T-helper 17 cell (primary cell): ENCODE measurements around the gene HDHD5. TPM values are rescaled to one million over a fixed set of nuclear protein-coding genes. Genes with fewer than 3 reads are reported as not detected.

ENCODE experiments used
- ATAC-seq: fragments of 150-1000 bp; cut with Tn5 transposase; 2 replicates; pipeline ENCODE4 v1.10.0; 2021; ENCODE audit warnings: mild to moderate bottlenecking, moderate library complexity
- DNase-seq, 3 donors: peaks; one replicate each; pipeline versions ENCODE4 v3.0.0 to v3.0.0-alpha.2; 2020 to 2021
- H3K9me3 ChIP-seq: one replicate; pipeline ENCODE4 v1.7.0; 2013; ENCODE audit warnings: low read length, mild to moderate bottlenecking; ENCODE audit not compliant: control insufficient read depth, poor library complexity, severe bottlenecking
- H3K27ac Mint-ChIP-seq: one replicate; pipeline ENCODE4 v1.8.0; 2022; ENCODE audit warnings: mild to moderate bottlenecking, moderate library complexity, mixed read lengths
- H3K27me3 Mint-ChIP-seq: one replicate; pipeline ENCODE4 v1.8.0; 2022; ENCODE audit warnings: mixed read lengths
- H3K36me3 Mint-ChIP-seq: one replicate; pipeline ENCODE4 v1.8.0; 2022; ENCODE audit warnings: low read depth, mixed read lengths
- H3K4me1 Mint-ChIP-seq: one replicate; pipeline ENCODE4 v1.8.0; 2022; ENCODE audit warnings: mild to moderate bottlenecking, mixed read lengths
- H3K4me3 Mint-ChIP-seq: one replicate; pipeline ENCODE4 v1.8.0; 2022; ENCODE audit warnings: mild to moderate bottlenecking, moderate library complexity, mixed read lengths
- total RNA-seq, 4 donors: library from RNA in 2 of 4; stranded (reverse) in 2 of 4; gene quantifications; one replicate each; pipeline ENCODE4 v1.2.3 and lab custom pipeline; 2022 to 2026

The HDHD5 gene
- total RNA-seq, 2 donors from 2014 or later, result 16.7 to 17.4 TPM

DNA sequence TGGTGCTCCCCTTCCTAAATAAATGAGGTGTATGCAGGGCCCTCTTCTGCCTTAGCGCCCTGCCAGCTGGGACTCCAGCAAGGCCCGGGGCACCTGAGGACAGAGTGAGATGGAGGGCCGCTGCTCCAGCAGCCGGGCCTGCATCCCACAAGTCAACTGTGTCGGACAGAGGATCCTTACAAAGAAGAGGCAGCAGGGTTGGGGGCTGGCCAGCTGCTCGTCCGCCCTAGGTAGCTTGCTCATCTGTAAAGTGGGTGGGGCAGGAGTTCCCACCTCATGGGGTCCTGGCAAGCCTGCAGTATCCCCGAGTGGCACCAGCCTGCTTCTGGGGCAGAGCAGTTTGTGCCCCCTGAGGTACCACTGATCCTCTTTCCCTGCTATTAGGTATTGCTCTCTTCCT lies 45.5 kb downstream of the HDHD5 start:
- no peaks in the 10 kb centered on the region for H3K27me3 Mint-ChIP-seq
- H3K27ac Mint-ChIP-seq, result peak overlapping the region; percentile 93
- H3K36me3 Mint-ChIP-seq, result no peaks in the 10 kb centered on the region
- DNase-seq (no peak), ATAC-seq (no peak)
- peaks cover 62% of the 10 kb centered on the region for H3K4me1 Mint-ChIP-seq
- no peaks in the 10 kb centered on the region for H3K9me3 ChIP-seq
- H3K4me3 Mint-ChIP-seq, result no peak overlapping the region

DNA sequence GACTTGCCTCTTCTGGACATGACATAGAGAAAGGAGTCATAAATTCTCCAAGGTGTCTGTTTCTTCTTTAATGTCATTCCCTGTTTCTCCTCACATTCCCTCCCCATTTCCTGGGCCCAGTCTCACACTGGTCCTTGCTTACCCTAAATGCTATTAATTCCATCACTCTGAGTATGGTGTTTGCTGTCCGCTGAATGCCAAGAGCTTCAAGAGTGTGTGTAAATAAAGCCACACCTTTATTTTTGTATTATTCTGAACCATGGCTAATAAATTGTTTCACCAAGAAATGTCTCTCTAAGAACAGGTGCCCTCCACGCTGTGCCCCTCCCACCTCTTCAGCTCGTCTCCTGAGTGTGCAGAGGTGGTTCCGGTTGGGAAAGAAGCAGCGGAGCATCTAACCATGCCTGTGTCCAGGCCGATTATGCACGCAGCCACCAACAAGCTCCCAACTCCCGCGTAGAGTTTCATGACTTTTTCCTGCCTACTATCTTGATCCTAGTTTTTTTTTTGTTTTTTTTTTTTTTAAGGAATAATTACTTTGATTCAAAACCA lies 46.5 kb downstream of the HDHD5 start:
- no peaks in the 10 kb centered on the region for H3K27me3 Mint-ChIP-seq
- ATAC-seq, result no peak
- no peaks in the 10 kb centered on the region for H3K36me3 Mint-ChIP-seq
- no peak for DNase-seq
- H3K9me3 ChIP-seq, result no peaks in the 10 kb centered on the region
- H3K4me3 Mint-ChIP-seq, result no peak overlapping the region
- H3K4me1 Mint-ChIP-seq, result peaks cover 54% of the 10 kb centered on the region
- H3K27ac Mint-ChIP-seq, result peak overlapping the region; percentile 93

GRCh38 chr22:17110791-17111550 lies 48.1 kb downstream of the HDHD5 start:
- Mint-ChIP-seq H3K4me1 (peaks cover 49% of the 10 kb centered on the region), H3K27me3 (no peaks in the 10 kb centered on the region), H3K4me3 (no peak overlapping the region), H3K27ac (peak overlapping the region; percentile 24), H3K36me3 (no peaks in the 10 kb centered on the region)
- DNase-seq (no peak), ATAC-seq (no peak)
- no peaks in the 10 kb centered on the region for H3K9me3 ChIP-seq

DNA sequence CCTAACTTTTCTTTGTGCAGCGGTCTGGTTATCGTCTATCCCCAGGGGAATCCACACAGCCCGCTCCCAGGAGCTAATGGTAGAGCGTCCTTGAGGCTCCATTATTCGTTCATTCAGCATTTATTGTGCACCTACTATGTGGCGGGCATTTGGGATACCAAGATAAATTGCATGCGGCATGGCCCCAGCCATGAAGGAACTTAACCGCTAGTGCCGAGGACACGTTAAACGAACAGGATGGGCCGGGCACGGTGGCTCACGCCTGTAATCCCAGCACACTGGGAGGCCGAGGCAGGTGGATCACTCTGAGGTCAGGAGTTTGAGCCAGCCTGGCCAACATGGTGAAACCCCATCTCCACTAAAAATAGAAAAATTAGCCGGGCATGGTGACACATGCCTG lies 49.1 kb downstream of the HDHD5 start:
- H3K36me3 Mint-ChIP-seq, result no peaks in the 10 kb centered on the region
- H3K4me3 Mint-ChIP-seq, result no peak overlapping the region
- ATAC-seq (no peak), DNase-seq (no peak)
- H3K27ac Mint-ChIP-seq, result no peak overlapping the region
- H3K4me1 Mint-ChIP-seq, result peaks cover 45% of the 10 kb centered on the region
- no peaks in the 10 kb centered on the region for H3K9me3 ChIP-seq
- H3K27me3 Mint-ChIP-seq, result no peaks in the 10 kb centered on the region

GRCh38 chr22:17109113-17109865 lies 49.8 kb downstream of the HDHD5 start:
- Mint-ChIP-seq H3K36me3 (no peaks in the 10 kb centered on the region), H3K4me3 (no peak overlapping the region), H3K4me1 (peaks cover 41% of the 10 kb centered on the region), H3K27me3 (no peaks in the 10 kb centered on the region), H3K27ac (no peak overlapping the region)
- ATAC-seq, result no peak
- no peaks in the 10 kb centered on the region for H3K9me3 ChIP-seq
- DNase-seq, result no peak

- ATAC-seq (no peak), DNase-seq (no peak)
- H3K27ac Mint-ChIP-seq, result no peak overlapping the region
- no peak overlapping the region for H3K4me3 Mint-ChIP-seq
- peaks cover under 1% of the 10 kb centered on the region for H3K36me3 Mint-ChIP-seq
- H3K27me3 Mint-ChIP-seq, result no peaks in the 10 kb centered on the region
- H3K4me1 Mint-ChIP-seq, result peaks cover 33% of the 10 kb centered on the region
- no peaks in the 10 kb centered on the region for H3K9me3 ChIP-seq
Measured at GRCh38 chr22:17108256-17109112, 50.6 kb downstream of the HDHD5 start.

GRCh38 chr22:17107547-17107810 lies 51.6 kb downstream of the HDHD5 start:
- H3K27ac Mint-ChIP-seq, result peak overlapping the region; percentile 79
- no peaks in the 10 kb centered on the region for H3K27me3 Mint-ChIP-seq
- H3K36me3 Mint-ChIP-seq, result peaks cover 4% of the 10 kb centered on the region
- peak overlapping the region; percentile 57 for H3K4me3 Mint-ChIP-seq
- DNase-seq, result no peak
- no peak for ATAC-seq
- H3K9me3 ChIP-seq, result no peaks in the 10 kb centered on the region
- H3K4me1 Mint-ChIP-seq, result peaks cover 29% of the 10 kb centered on the region

GRCh38 chr22:17106785-17107546 lies 52.1 kb downstream of the HDHD5 start:
- H3K27me3 Mint-ChIP-seq, result no peaks in the 10 kb centered on the region
- no peaks in the 10 kb centered on the region for H3K9me3 ChIP-seq
- ATAC-seq, result peak; percentile 74
- peaks cover 6% of the 10 kb centered on the region for H3K36me3 Mint-ChIP-seq
- H3K4me1 Mint-ChIP-seq, result peaks cover 28% of the 10 kb centered on the region
- peak overlapping the region; percentile 79 for H3K27ac Mint-ChIP-seq
- peak overlapping the region; percentile 57 for H3K4me3 Mint-ChIP-seq
- DNase-seq, result no peak

GRCh38 chr22:17106161-17106784 lies 52.8 kb downstream of the HDHD5 start:
- peaks cover 27% of the 10 kb centered on the region for H3K4me1 Mint-ChIP-seq
- peaks cover 8% of the 10 kb centered on the region for H3K36me3 Mint-ChIP-seq
- H3K4me3 Mint-ChIP-seq, result peak overlapping the region; percentile 57
- no peaks in the 10 kb centered on the region for H3K27me3 Mint-ChIP-seq
- ATAC-seq (peak; percentile 28), DNase-seq (no peak)
- no peaks in the 10 kb centered on the region for H3K9me3 ChIP-seq
- peak overlapping the region; percentile 79 for H3K27ac Mint-ChIP-seq

GRCh38 chr22:17105143-17106129 lies 53.6 kb downstream of the HDHD5 start:
- H3K4me1 Mint-ChIP-seq, result peaks cover 27% of the 10 kb centered on the region
- peak overlapping the region; percentile 36 for H3K4me3 Mint-ChIP-seq
- H3K27ac Mint-ChIP-seq, result peak overlapping the region; percentile 79
- H3K9me3 ChIP-seq, result no peaks in the 10 kb centered on the region
- no peaks in the 10 kb centered on the region for H3K27me3 Mint-ChIP-seq
- no peak for DNase-seq
- peaks cover 12% of the 10 kb centered on the region for H3K36me3 Mint-ChIP-seq
- ATAC-seq, result no peak

GRCh38 chr22:17104336-17104935 lies 54.6 kb downstream of the HDHD5 start:
- Mint-ChIP-seq H3K4me3 (no peak overlapping the region), H3K27me3 (no peaks in the 10 kb centered on the region), H3K27ac (no peak overlapping the region), H3K4me1 (peaks cover 31% of the 10 kb centered on the region), H3K36me3 (peaks cover 12% of the 10 kb centered on the region)
- DNase-seq (no peak), ATAC-seq (no peak)
- no peaks in the 10 kb centered on the region for H3K9me3 ChIP-seq
